Adrenal gland (tissue), 12 donors: ENCODE data around the gene APLP1. TPM values are rescaled to one million over a fixed set of nuclear protein-coding genes. Genes with fewer than 3 reads are reported as not detected.

Experiments used
- DNase-seq, 7 donors: peaks; one replicate each; pipeline ENCODE4 v3.0.0-alpha.2; 2019 to 2020
- H3K27ac ChIP-seq, 5 donors: fragments of 200-600 bp; sonication (generic) in 4 of 5; 1 replicate in 3 of 5; 2 replicates in 2 of 5; pipeline versions ENCODE4 v1.5.1 to v1.8.0; 2016 to 2020; ENCODE audit warnings: mild to moderate bottlenecking in 1 of 5
- H3K27me3 ChIP-seq: fragments of 200-600 bp; 2 replicates; pipeline ENCODE4 v1.8.0; 2021
- H3K36me3 ChIP-seq, 2 donors: fragments of 200-600 bp; replicated peaks in 1 of 2; 1 replicate in 1 of 2; 2 replicates in 1 of 2; pipeline versions ENCODE4 v1.5.1 to v1.8.0; 2018 to 2022
- H3K4me1 ChIP-seq, 2 donors: fragments of 200-600 bp; replicated peaks in 1 of 2; 1 replicate in 1 of 2; 2 replicates in 1 of 2; pipeline versions ENCODE4 v1.5.1 to v1.8.0; 2018 to 2021
- H3K4me3 ChIP-seq, 4 donors: fragments of 200-600 bp; sonication (generic) in 3 of 4; one replicate each; pipeline ENCODE4 v1.5.1; 2016 to 2018
- H3K9me3 ChIP-seq, 3 donors: fragments of 200-600 bp; sonication (generic) in 1 of 3; replicated peaks in 1 of 3; 1 replicate in 2 of 3; 2 replicates in 1 of 3; pipeline versions ENCODE4 v1.5.1 to v1.8.0; 2016 to 2021
- POLR2A ChIP-seq, 2 donors: fragments of 450-650 bp; IDR thresholded peaks; one replicate each; pipeline ENCODE4 v1.6.1; 2017; ENCODE audit warnings: antibody characterized with exemption in 2 of 2, mild to moderate bottlenecking in 2 of 2, moderate library complexity in 1 of 2
- WGBS, 4 donors: extraction: QIAGEN DNeasy Blood & Tissue Kit in 2 of 4; methylation state at CpG; one replicate each; pipeline versions ENCODE4 v1.1.5 to v1.1.7; 2013 to 2017; 5-methylcytosine and 5-hydroxymethylcytosine counted together
- intact Hi-C, 2 donors: fragments of 100-400 bp; cut with DNase I; formaldehyde crosslinking; loops; one replicate each; pipeline versions ENCODE4 v1.14.1 to v1.15.0; 2022 to 2023
- polyA plus RNA-seq, 3 donors: library from polyadenylated mRNA; stranded (reverse); fragments of 200-250 nt in 2 of 3; fragments of 350-450 nt in 1 of 3; fragmentation: Illumina TruSeq in 1 of 3; extraction: RNeasy Lipid Tissue Mini Kit (QIAGEN cat#74804) in 1 of 3; gene quantifications; one replicate each; pipeline ENCODE4 v1.2.3, GENCODE V29; 2013 to 2014
- total RNA-seq, 9 donors: library from RNA; depleted of rRNA in 4 of 9; stranded (reverse); fragments of >200 nt in 4 of 9; fragments of 120-200 nt in 1 of 9; fragmentation: NEBNext Ultra II Directional in 1 of 9; extraction: Animal tissue kit (Norgen Biotek cat#: 25700) in 1 of 9; gene quantifications; one replicate each; pipeline versions ENCODE4 v1.1.0 to v1.2.4, GENCODE V29; 2013 to 2023
- TF ChIP-seq, protein P1 (sequence below), 6 experiments: fragments of 450-650 bp in 4 of 6; fragments of 200-600 bp in 2 of 6; sonication (generic) in 1 of 6; IDR thresholded peaks; 1 replicate in 5 of 6; 2 replicates in 1 of 6; pipeline versions ENCODE4 v1.5.1 to v1.8.0; 2016 to 2021; ENCODE audit warnings: antibody characterized with exemption in 6 of 6, mild to moderate bottlenecking in 2 of 6, moderate library complexity in 1 of 6
- donor health status: healthy with polysubstance abuse.
- donor health status: Bipolar disorder and iron deficiency.
- donor health status: DM: yes; HTN: yes; CAD: no.
- donor health status: DM: no; HTN: no; CAD: no.
- donor health status: DM: no; HTN: no; CAD: no.
- donor health status: DM: yes; HTN: yes; CAD: no.

APLP1 gene
- total and polyA plus RNA-seq, 12 donors: 1.0 to 278 (median 31.0) TPM

DNA sequence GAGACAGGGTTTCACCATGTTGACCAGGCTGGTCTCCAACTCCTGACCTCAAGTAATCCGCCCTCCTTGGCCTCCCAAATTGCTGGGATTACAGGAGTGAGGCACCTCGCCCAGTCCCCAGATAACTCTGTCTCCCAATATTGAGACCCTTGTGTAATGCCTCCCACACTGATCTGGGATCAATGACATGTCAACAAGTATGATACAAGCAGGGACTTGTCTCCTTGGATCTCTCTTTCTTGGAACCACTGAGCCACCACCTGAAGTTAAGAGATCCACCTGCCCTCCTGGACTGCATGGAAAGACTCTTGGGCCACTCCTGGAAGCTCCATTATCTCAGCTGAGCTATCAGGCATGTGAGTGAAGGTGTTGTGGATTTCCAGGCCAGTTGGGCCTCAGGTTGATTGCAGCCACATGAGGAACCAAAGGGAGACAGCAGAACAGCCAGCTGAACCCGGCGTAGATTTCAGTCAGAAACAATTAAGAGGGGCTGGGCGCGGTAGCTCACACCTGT lies 16.9 kb downstream of the APLP1 start:
- Histone ChIP-seq H3K4me1 (no peaks in the 10 kb centered on the region), H3K4me3 (no peak overlapping the region), H3K27ac (no peak overlapping the region), H3K36me3 (peaks cover 0 to 33% of the 10 kb centered on the region in 2 donors), H3K9me3 (no peaks in the 10 kb centered on the region), H3K27me3 (no peaks in the 10 kb centered on the region)
- TF ChIP-seq, protein P1, sequence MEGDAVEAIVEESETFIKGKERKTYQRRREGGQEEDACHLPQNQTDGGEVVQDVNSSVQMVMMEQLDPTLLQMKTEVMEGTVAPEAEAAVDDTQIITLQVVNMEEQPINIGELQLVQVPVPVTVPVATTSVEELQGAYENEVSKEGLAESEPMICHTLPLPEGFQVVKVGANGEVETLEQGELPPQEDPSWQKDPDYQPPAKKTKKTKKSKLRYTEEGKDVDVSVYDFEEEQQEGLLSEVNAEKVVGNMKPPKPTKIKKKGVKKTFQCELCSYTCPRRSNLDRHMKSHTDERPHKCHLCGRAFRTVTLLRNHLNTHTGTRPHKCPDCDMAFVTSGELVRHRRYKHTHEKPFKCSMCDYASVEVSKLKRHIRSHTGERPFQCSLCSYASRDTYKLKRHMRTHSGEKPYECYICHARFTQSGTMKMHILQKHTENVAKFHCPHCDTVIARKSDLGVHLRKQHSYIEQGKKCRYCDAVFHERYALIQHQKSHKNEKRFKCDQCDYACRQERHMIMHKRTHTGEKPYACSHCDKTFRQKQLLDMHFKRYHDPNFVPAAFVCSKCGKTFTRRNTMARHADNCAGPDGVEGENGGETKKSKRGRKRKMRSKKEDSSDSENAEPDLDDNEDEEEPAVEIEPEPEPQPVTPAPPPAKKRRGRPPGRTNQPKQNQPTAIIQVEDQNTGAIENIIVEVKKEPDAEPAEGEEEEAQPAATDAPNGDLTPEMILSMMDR (IDR thresholded peaks at IDR 0.05): no peak
- TF ChIP-seq POLR2A (IDR thresholded peaks at IDR 0.05): no peak
- no peak for DNase-seq
- intact Hi-C loops: loop anchor here in 1 of 2 donors (5.0 kb wide), 1 partner anchor 52 kb away; the partner anchor contains the start of gene LRFN3
- WGBS, 4 donors: 91 to 96% (median 93%) methylated on average over 6 of the region's 6 CpGs

DNA sequence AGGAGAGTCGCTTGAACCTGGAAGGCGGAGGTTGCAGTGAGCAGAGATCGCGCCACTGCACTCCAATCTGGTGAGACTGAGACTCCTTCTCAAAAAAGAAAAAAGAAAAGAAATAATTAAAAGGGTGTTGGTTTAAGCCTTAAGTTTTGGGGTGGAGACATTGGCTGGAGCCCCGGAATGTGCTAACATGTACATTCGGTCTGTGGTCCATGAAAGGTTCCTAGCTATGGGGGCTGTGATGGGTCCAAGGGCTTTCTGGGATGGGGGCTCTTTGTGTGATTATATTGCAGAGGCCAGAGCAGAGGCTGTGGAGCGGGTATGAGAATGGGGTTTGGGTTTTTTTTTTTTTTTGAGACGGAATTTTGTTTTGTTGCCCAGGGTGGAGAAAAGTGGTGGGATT lies 17.5 kb downstream of the APLP1 start:
- H3K36me3 ChIP-seq: peaks cover 0 to 40% of the 10 kb centered on the region in 2 donors
- H3K9me3 ChIP-seq: no peaks in the 10 kb centered on the region
- no peaks in the 10 kb centered on the region for H3K4me1 ChIP-seq
- no peak for DNase-seq
- H3K4me3 ChIP-seq: no peak overlapping the region
- H3K27me3 ChIP-seq: no peaks in the 10 kb centered on the region
- intact Hi-C loops: loop anchor here in 1 of 2 donors (5.0 kb wide), 1 partner anchor 51 kb away; the partner anchor contains the start of gene LRFN3
- TF ChIP-seq POLR2A (IDR thresholded peaks at IDR 0.05): no peak
- TF ChIP-seq, protein P1 (IDR thresholded peaks at IDR 0.05): no peak
- H3K27ac ChIP-seq: no peak overlapping the region
- 93 to 95% (median 93%) methylated on average over 7 to 8 of the region's 8 CpGs for WGBS, 4 donors

DNA sequence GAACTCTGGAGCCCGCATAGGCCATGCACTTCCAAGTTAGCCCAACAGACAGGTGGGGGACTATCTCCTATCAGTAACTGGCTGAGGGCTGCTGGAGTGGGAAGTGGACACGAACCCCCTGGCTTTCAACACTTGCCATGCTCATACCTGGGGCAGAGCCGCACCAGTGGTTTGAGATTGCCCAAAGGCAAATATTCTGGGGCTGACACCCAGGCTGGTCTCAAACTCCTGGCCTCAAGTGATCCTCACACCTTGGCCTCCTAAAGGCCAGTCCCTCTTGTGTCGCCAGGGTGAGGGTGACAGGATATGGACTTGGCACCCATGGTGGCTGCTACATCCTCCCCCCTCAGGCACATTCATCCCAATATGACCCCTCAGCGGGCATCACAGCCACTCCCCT lies 18.8 kb downstream of the APLP1 start:
- no peak for DNase-seq
- Histone ChIP-seq H3K36me3 (peaks cover 0 to 40% of the 10 kb centered on the region in 2 donors), H3K9me3 (no peaks in the 10 kb centered on the region), H3K4me1 (no peaks in the 10 kb centered on the region), H3K27me3 (no peaks in the 10 kb centered on the region), H3K27ac (no peak overlapping the region), H3K4me3 (no peak overlapping the region)
- intact Hi-C loops: loop anchor here in 1 of 2 donors (5.0 kb wide), 1 partner anchor 50 kb away; the partner anchor contains the start of gene LRFN3
- 95 to 100% (median 96%) methylated on average over 3 to 5 of the region's 5 CpGs for WGBS, 4 donors
- TF ChIP-seq POLR2A (IDR thresholded peaks at IDR 0.05): no peak
- TF ChIP-seq, protein P1 (IDR thresholded peaks at IDR 0.05): no peak

DNA sequence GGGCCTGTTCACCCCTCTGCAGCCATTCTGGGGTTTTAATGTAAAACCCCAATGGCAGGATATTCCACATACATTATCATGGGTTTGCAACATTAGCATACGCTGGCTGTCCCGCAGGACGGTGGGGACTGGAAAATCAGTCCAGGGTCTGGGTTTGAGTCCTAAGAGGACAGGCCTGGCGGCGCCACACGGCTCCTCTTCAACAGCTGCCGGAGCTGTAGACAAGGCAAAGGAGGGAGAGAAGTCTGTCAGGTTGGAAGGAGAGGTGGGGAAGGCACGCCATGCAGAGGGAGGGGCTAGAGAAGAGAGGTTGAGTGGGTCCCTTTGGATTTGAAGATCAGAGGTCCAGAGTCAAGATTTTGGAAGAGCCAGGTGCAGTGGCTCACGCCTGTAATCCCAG lies 20.0 kb downstream of the APLP1 start:
- 90 to 96% (median 92%) methylated on average over 9 of the region's 9 CpGs for WGBS, 4 donors
- DNase-seq: no peak
- Histone ChIP-seq H3K9me3 (no peaks in the 10 kb centered on the region), H3K4me1 (no peaks in the 10 kb centered on the region), H3K36me3 (peaks cover 0 to 47% of the 10 kb centered on the region in 2 donors), H3K27ac (no peak overlapping the region), H3K4me3 (no peak overlapping the region), H3K27me3 (no peaks in the 10 kb centered on the region)
- TF ChIP-seq, protein P1 (IDR thresholded peaks at IDR 0.05): no peak
- no peak for TF ChIP-seq POLR2A (IDR thresholded peaks at IDR 0.05)
- intact Hi-C loops: loop anchor here in 1 of 2 donors (5.0 kb wide), 1 partner anchor 49 kb away; the partner anchor contains the start of gene LRFN3
